ENCODE data around the gene PATL1. TPM values are rescaled to one million over a fixed set of nuclear protein-coding genes. Genes with fewer than 3 reads are reported as not detected.

PATL1 gene
- total RNA-seq, 1 experiment from 2014 or later, result 31.9 TPM

- Histone ChIP-seq H3K27me3 (ENCODE audit: low read length) (no peaks in the 10 kb centered on the region), H3K9me2 (replicated peaks; ENCODE audit: insufficient read depth, low read length) (no peaks in the 10 kb centered on the region), H3K4me3 (ENCODE audit: low read length) (peak overlapping the region; percentile 57), H3K4me1 (ENCODE audit: low read length) (peaks cover 38% of the 10 kb centered on the region), H3K27ac (ENCODE audit: low read length) (peak overlapping the region; percentile 33), H3K4me2 (ENCODE audit: low read depth, low read length, poor library complexity, severe bottlenecking) (peak overlapping the region; percentile 67), H3K9me3 (ENCODE audit: low read length) (no peaks in the 10 kb centered on the region), H3K36me3 (ENCODE audit: insufficient read depth, low read length) (peaks cover 5% of the 10 kb centered on the region; the same call in 1 of the 2 replicates), H4K20me1 (ENCODE audit: insufficient read depth, low read depth, low read length) (peaks cover 14% of the 10 kb centered on the region; the same call in 1 of the 2 replicates), H3K79me2 (ENCODE audit: low read length) (peaks cover 37% of the 10 kb centered on the region), H3K9ac (ENCODE audit: low read length) (peak overlapping the region; percentile 47), H2AFZ (ENCODE audit: low read length) (no peak overlapping the region)
- peak; percentile 47 for DNase-seq
Measured at GRCh38 chr11:59616396-59616982, 52.3 kb downstream of the PATL1 start.

GRCh38 chr11:59615637-59616395 is 53.0 kb downstream of the PATL1 start, which contains the start of gene OSBP:
TSS of gene OSBP (minus strand) at chr11:59615774. CDS start at chr11:59615664, 110 bp downstream.
- peaks cover 14% of the 10 kb centered on the region; the same call in 1 of the 2 replicates for H4K20me1 ChIP-seq (ENCODE audit: insufficient read depth, low read depth, low read length)
- H3K9me3 ChIP-seq (ENCODE audit: low read length), result no peaks in the 10 kb centered on the region
- no peak within 1 kb of the TSS for H2AFZ ChIP-seq (ENCODE audit: low read length)
- DNase-seq, result peak; percentile 100
- peaks cover 42% of the 10 kb centered on the region for H3K79me2 ChIP-seq (ENCODE audit: low read length)
- peak within 1 kb of the TSS; percentile 92 for H3K4me3 ChIP-seq (ENCODE audit: low read length)
- H3K9me2 ChIP-seq (replicated peaks; ENCODE audit: insufficient read depth, low read length), result no peaks in the 10 kb centered on the region
- H3K36me3 ChIP-seq (ENCODE audit: insufficient read depth, low read length), result peaks cover 5% of the 10 kb centered on the region; the same call in 1 of the 2 replicates
- no peaks in the 10 kb centered on the region for H3K27me3 ChIP-seq (ENCODE audit: low read length)
- peak within 1 kb of the TSS; percentile 83 for H3K9ac ChIP-seq (ENCODE audit: low read length)
- peaks cover 38% of the 10 kb centered on the region for H3K4me1 ChIP-seq (ENCODE audit: low read length)
- H3K4me2 ChIP-seq (ENCODE audit: low read depth, low read length, poor library complexity, severe bottlenecking), result peak within 1 kb of the TSS; percentile 68
- H3K27ac ChIP-seq (ENCODE audit: low read length), result peak within 1 kb of the TSS; percentile 33

DNA sequence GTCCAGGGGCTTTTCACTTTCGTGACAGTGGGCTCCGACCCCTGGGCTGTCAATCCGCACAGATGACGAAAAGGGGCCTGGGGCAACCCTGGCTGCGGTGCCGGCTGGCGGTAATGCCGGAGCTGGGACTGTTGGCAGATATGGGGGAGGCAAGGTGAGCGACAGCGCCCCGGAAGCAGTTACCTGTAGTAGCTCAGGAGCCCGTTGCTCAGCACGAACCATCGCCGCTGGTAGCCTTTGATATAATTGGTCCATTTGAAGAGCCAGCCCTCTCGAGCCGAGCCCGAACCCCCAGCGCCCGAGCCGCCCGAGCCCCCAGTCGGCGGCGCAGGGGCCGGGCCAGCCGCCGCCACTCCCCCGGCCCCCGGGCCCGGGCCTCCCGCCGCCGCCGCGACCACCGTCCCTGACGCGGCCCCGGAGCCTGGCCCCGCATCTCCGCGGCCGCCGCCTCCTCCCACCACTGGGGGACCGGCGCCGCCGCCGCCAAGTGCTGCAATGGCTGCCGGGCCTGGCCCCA is 53.7 kb downstream of the PATL1 start:
- Histone ChIP-seq H4K20me1 (ENCODE audit: insufficient read depth, low read depth, low read length) (peaks cover 14% of the 10 kb centered on the region; the same call in 1 of the 2 replicates), H3K79me2 (ENCODE audit: low read length) (peaks cover 48% of the 10 kb centered on the region), H3K4me1 (ENCODE audit: low read length) (peaks cover 38% of the 10 kb centered on the region), H3K9me2 (replicated peaks; ENCODE audit: insufficient read depth, low read length) (no peaks in the 10 kb centered on the region), H2AFZ (ENCODE audit: low read length) (no peak overlapping the region), H3K4me2 (ENCODE audit: low read depth, low read length, poor library complexity, severe bottlenecking) (peak overlapping the region; percentile 68), H3K9me3 (ENCODE audit: low read length) (no peaks in the 10 kb centered on the region), H3K27me3 (ENCODE audit: low read length) (no peaks in the 10 kb centered on the region), H3K36me3 (ENCODE audit: insufficient read depth, low read length) (peaks cover 8% of the 10 kb centered on the region; the same call in 1 of the 2 replicates), H3K4me3 (ENCODE audit: low read length) (peak overlapping the region; percentile 92), H3K9ac (ENCODE audit: low read length) (peak overlapping the region; percentile 83), H3K27ac (ENCODE audit: low read length) (no peak overlapping the region)
- DNase-seq, result peak; percentile 78

- Histone ChIP-seq H3K4me3 (ENCODE audit: low read length) (peak overlapping the region; percentile 92), H3K4me2 (ENCODE audit: low read depth, low read length, poor library complexity, severe bottlenecking) (peak overlapping the region; percentile 68), H3K9me3 (ENCODE audit: low read length) (no peaks in the 10 kb centered on the region), H3K36me3 (ENCODE audit: insufficient read depth, low read length) (peaks cover 14% of the 10 kb centered on the region; the same call in 1 of the 2 replicates), H3K4me1 (ENCODE audit: low read length) (peaks cover 38% of the 10 kb centered on the region), H3K9me2 (replicated peaks; ENCODE audit: insufficient read depth, low read length) (no peaks in the 10 kb centered on the region), H3K79me2 (ENCODE audit: low read length) (peaks cover 51% of the 10 kb centered on the region), H3K27ac (ENCODE audit: low read length) (no peak overlapping the region), H3K27me3 (ENCODE audit: low read length) (no peaks in the 10 kb centered on the region), H2AFZ (ENCODE audit: low read length) (no peak overlapping the region), H4K20me1 (ENCODE audit: insufficient read depth, low read depth, low read length) (peaks cover 14% of the 10 kb centered on the region; the same call in 1 of the 2 replicates), H3K9ac (ENCODE audit: low read length) (peak overlapping the region; percentile 83)
- DNase-seq, result no peak
Measured at GRCh38 chr11:59614277-59615119, 54.3 kb downstream of the PATL1 start.

- Histone ChIP-seq H3K9ac (ENCODE audit: low read length) (no peak overlapping the region), H3K4me2 (ENCODE audit: low read depth, low read length, poor library complexity, severe bottlenecking) (peak overlapping the region; percentile 68), H3K79me2 (ENCODE audit: low read length) (peaks cover 77% of the 10 kb centered on the region), H2AFZ (ENCODE audit: low read length) (no peak overlapping the region), H3K9me3 (ENCODE audit: low read length) (no peaks in the 10 kb centered on the region), H3K4me1 (ENCODE audit: low read length) (peaks cover 35% of the 10 kb centered on the region), H3K36me3 (ENCODE audit: insufficient read depth, low read length) (peaks cover 38% of the 10 kb centered on the region; the same call in 1 of the 2 replicates), H3K27me3 (ENCODE audit: low read length) (no peaks in the 10 kb centered on the region), H3K4me3 (ENCODE audit: low read length) (no peak overlapping the region), H3K27ac (ENCODE audit: low read length) (no peak overlapping the region), H4K20me1 (ENCODE audit: insufficient read depth, low read depth, low read length) (peaks cover 14% of the 10 kb centered on the region; the same call in 1 of the 2 replicates), H3K9me2 (replicated peaks; ENCODE audit: insufficient read depth, low read length) (no peaks in the 10 kb centered on the region)
- DNase-seq, result no peak
Measured at GRCh38 chr11:59611570-59612565, 57.0 kb downstream of the PATL1 start.

DNA sequence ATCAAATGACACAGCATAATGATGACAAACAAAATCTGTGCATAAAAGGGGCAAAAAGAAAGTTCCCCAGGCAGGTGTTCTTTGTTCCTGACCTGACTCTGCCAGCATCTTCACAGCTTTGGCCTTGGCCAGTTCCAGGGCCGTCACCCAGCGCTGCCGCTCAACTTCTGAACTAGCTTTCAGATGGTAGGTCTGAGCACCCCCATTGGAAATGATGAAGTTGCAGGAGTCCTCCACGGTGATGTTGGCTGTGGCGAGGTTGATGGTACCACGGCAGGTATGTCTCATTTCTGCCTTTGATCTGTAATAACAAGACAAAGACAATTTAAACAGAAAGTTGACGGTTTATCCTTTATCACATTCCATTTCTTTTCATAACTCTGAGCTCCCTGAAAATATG is 58.5 kb downstream of the PATL1 start:
- Histone ChIP-seq H2AFZ (ENCODE audit: low read length) (no peak overlapping the region), H3K79me2 (ENCODE audit: low read length) (peaks cover 91% of the 10 kb centered on the region), H4K20me1 (ENCODE audit: insufficient read depth, low read depth, low read length) (peaks cover 14% of the 10 kb centered on the region; the same call in 1 of the 2 replicates), H3K9ac (ENCODE audit: low read length) (no peak overlapping the region), H3K9me2 (replicated peaks; ENCODE audit: insufficient read depth, low read length) (no peaks in the 10 kb centered on the region), H3K27me3 (ENCODE audit: low read length) (no peaks in the 10 kb centered on the region), H3K9me3 (ENCODE audit: low read length) (no peaks in the 10 kb centered on the region), H3K27ac (ENCODE audit: low read length) (no peak overlapping the region), H3K4me1 (ENCODE audit: low read length) (peaks cover 28% of the 10 kb centered on the region), H3K36me3 (ENCODE audit: insufficient read depth, low read length) (peaks cover 53% of the 10 kb centered on the region; the same call in 1 of the 2 replicates), H3K4me2 (ENCODE audit: low read depth, low read length, poor library complexity, severe bottlenecking) (no peak overlapping the region), H3K4me3 (ENCODE audit: low read length) (no peak overlapping the region)
- no peak for DNase-seq

All from Karpas-422 (cell line).